Nucleus accumbens (tissue), 56 donors: Measurements from ENCODE around the gene INHBC.

ENCODE experiments used
- DNase-seq, 56 donors: peaks; one replicate each; lab custom pipeline; 2025; lab: John Stamatoyannopoulos, UW

Gene INHBC

DNA sequence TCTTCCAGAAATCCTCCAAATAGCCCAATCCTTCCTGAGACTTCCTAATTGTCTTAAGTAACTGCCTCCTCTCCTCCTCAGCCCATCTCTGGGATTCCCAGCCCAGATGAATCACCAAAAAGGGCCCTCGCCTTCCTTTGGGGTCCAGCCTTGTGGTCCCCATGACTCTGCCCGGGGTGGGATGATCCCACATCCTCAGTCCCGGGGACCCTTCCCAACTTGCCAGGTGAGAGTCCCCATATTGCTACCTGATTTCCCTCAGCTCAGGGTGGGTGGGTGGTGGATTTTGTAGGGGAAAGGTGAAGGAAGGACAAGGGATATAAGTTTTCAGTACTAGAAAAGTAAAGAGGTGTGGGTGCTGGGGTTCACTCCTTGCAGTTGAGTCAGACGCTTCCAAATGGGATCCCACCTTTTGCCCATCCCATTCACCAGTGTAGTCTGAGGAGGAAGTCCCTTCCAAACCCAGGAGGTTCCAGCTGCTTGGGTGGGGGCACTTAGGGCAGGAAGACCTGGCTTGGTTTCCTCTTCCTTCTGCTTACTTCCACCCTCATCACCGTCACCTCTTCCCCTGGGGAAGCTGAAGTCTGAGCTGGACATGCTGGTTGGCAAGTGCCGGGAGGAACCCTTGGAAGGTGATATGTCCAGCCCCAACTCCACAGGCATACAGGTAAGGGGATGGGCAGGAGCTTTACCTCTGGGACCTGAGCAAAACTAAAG lies 30.6 kb downstream of the INHBC start:
- DNase-seq: no peak

DNA sequence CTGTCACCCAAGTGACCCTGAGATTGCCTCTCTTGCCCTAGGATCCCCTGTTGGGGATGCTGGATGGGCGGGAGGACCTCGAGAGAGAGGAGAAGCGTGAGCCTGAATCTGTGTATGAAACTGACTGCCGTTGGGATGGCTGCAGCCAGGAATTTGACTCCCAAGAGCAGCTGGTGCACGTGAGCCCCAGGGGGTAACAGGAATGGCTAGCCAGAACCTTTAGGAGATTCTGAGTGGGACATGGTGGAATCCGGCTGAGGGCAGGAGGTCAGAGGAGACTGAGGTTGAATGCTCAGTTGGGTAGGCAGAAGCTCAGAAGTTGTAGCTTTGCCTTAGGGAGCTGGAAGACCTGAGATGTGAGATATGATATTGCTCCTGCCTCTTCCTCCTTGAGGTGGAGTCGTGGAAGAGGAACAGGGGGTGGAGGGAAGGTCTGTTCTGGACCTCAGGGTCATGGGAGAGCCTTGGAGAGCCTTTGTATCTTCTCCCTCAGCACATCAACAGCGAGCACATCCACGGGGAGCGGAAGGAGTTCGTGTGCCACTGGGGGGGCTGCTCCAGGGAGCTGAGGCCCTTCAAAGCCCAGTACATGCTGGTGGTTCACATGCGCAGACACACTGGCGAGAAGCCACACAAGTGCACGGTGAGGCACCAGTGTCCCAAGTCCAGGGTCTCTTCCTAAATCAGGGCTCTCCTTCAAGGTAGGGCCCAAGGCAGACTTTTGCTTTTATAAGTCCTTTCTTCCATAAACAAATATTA lies 31.3 kb downstream of the INHBC start:
- DNase-seq: no peak

DNA sequence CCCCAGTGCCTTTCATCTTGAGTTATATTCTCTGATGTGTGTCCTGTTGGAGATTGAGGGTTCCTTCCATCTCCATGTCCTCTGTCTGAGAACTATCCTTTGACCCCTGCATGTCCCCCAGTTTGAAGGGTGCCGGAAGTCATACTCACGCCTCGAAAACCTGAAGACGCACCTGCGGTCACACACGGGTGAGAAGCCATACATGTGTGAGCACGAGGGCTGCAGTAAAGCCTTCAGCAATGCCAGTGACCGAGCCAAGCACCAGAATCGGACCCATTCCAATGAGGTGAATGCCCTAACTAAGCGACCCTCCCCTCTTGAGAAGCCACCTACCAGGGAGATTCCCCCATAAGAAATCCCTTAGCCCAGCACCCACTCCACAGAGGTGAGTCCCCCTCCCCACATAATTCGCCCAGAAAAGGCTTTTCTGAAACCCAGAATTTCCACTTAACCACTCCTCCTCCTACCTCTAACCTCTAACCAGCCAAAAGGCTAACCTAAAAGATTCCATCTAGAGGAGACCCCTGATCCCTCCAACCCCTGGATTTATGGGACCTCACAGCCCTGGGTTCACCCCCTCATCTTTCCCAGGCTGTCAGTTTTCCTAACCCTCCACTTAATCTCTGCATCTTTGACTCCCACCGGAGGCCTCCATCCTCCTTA lies 32.8 kb downstream of the INHBC start:
- DNase-seq: no peak

DNA sequence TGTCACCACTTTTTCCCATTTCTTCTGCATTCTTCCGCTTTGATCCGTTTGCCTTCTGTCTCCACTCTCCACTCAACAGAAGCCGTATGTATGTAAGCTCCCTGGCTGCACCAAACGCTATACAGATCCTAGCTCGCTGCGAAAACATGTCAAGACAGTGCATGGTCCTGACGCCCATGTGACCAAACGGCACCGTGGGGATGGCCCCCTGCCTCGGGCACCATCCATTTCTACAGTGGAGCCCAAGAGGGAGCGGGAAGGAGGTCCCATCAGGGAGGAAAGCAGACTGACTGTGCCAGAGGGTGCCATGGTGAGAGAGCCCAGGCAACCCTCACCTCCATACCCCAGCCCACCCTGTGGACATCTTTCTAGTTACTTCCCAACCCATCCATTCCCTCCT lies 33.3 kb downstream of the INHBC start:
- no peak for DNase-seq

DNA sequence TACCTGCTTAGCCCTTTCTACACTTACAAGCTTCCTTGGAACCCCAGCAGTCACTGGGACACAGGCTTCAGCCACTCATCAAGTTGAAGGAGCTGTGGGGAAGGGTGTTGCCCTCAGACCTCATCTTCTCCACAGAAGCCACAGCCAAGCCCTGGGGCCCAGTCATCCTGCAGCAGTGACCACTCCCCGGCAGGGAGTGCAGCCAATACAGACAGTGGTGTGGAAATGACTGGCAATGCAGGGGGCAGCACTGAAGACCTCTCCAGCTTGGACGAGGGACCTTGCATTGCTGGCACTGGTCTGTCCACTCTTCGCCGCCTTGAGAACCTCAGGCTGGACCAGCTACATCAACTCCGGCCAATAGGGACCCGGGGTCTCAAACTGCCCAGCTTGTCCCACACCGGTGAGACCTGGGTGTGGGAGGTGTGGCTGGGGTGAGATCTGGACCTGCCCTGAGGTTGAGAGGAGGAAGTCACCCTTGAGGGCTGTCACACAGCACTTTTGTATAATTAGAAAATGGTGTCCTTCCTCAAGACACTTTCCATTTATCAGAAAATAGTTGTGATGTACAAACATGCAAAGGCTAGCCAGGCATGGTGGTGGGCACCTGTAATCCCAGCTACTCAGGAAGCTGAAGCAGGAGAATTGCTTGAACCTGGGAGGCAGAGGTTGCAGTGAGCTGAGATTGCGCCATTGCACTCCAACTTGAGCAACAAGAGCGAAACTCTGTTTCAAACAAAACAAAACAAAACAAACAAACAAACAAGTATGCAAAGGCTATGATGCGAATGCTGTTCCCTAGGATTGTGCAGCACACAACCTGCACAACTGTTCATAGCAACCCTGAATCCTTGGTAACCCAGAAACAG lies 34.9 kb downstream of the INHBC start:
- DNase-seq: no peak

DNA sequence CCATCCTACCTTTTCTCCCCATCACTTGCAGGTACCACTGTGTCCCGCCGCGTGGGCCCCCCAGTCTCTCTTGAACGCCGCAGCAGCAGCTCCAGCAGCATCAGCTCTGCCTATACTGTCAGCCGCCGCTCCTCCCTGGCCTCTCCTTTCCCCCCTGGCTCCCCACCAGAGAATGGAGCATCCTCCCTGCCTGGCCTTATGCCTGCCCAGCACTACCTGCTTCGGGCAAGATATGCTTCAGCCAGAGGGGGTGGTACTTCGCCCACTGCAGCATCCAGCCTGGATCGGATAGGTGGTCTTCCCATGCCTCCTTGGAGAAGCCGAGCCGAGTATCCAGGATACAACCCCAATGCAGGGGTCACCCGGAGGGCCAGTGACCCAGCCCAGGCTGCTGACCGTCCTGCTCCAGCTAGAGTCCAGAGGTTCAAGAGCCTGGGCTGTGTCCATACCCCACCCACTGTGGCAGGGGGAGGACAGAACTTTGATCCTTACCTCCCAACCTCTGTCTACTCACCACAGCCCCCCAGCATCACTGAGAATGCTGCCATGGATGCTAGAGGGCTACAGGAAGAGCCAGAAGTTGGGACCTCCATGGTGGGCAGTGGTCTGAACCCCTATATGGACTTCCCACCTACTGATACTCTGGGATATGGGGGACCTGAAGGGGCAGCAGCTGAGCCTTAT lies 35.8 kb downstream of the INHBC start:
- DNase-seq: no peak

DNA sequence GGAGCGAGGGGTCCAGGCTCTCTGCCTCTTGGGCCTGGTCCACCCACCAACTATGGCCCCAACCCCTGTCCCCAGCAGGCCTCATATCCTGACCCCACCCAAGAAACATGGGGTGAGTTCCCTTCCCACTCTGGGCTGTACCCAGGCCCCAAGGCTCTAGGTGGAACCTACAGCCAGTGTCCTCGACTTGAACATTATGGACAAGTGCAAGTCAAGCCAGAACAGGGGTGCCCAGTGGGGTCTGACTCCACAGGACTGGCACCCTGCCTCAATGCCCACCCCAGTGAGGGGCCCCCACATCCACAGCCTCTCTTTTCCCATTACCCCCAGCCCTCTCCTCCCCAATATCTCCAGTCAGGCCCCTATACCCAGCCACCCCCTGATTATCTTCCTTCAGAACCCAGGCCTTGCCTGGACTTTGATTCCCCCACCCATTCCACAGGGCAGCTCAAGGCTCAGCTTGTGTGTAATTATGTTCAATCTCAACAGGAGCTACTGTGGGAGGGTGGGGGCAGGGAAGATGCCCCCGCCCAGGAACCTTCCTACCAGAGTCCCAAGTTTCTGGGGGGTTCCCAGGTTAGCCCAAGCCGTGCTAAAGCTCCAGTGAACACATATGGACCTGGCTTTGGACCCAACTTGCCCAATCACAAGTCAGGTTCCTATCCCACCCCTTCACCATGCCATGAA lies 36.5 kb downstream of the INHBC start:
- DNase-seq: no peak

DNA sequence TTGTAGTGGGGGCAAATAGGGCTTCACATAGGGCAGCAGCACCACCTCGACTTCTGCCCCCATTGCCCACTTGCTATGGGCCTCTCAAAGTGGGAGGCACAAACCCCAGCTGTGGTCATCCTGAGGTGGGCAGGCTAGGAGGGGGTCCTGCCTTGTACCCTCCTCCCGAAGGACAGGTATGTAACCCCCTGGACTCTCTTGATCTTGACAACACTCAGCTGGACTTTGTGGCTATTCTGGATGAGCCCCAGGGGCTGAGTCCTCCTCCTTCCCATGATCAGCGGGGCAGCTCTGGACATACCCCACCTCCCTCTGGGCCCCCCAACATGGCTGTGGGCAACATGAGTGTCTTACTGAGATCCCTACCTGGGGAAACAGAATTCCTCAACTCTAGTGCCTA lies 37.1 kb downstream of the INHBC start:
- DNase-seq: no peak

DNA sequence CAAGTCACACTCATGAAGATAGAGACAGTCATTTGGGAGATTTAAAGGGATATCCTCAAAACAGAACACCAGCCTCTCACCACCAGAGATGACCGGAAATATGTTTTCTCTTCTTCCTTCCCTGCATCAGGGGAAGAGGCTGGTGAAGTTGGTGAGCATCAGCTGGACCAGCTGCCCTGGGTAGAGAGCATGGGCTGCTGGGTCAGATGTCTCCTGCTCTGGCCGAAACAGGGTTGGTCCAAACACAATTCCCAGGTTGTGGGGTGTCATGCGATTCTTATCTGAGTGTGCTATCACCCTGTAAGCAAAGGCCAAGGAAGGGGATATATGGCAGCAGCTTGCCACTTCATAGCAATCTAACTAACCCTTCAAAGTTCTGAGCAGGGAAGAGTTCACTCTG lies 37.8 kb downstream of the INHBC start:
- DNase-seq: no peak

DNA sequence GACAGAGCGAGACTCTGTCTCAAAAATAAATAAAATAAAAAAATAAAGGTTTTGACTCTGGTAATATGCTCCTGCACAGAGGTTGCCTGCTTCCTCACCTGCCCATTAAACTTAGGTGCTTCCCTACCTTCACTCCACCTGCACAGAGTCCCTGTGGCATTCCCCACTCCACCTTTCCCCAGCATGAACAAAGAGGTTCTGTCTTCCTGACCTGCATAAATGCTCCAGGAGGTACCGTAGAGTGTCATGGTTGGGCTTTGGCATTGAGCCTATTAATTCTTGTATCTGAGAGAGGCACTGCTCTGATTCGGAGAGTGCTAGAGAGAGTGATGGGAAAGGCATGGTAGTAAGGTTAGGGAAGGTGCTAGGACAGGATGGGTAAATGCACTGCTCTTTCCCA lies 38.8 kb downstream of the INHBC start:
- DNase-seq: no peak

DNA sequence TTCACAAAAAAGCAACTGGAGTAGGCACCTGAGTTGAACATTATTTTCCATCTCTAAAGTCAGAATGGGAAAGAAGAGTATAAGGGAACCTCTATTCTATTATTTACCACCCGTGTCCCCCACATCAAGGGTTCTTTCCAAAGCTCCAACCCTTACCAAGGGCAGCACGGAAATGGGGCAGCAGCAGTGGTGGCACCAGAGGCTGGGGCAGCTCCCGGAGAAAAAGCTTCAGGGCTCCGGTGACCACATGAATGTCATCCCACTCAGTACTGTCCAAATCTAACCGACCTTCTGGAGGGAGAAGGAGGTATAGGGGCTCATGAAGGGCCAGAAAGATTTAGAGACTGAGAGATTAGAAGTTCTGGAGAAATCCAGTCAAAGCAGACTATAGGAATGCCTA lies 39.3 kb downstream of the INHBC start:
- no peak for DNase-seq

DNA sequence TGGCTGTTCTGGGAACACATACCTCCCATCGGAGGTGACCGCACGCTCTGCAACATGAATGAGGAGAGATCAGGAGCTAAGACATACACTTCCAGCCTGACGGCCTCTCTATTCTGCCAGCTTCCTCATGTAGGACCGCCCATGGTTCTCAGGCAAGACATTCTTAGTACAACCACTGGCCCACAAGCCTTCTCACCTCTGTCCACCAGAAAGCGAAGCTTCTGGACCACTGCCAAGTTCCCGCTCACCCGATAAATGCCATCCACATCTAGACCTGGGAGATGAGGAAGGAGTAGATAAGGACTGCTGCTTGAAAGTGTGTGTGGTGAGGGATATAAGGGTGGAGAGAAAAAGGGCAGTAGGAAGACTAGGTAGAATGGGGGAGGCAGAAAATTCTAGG lies 39.8 kb downstream of the INHBC start:
- DNase-seq: no peak

DNA sequence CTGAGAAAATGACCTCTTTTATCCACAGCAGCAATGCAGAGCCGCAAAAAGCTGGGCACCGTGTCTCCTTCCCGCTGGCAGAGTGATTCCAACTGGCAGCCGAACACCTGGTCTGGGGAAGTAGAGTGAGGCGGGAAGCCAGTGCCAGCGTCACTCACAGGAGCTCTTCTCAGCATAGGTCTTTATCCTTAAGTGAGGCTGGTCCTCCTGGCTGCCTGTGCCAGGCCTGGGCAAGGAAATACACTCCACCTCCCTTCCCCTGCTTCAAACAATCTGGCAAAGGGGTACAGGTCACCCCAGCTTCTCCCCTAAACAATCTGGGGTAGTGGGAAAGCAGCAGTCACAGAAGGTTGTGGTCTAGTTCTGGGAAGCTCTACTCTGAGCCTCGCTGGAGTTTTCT lies 40.3 kb downstream of the INHBC start:
- DNase-seq: no peak

DNA sequence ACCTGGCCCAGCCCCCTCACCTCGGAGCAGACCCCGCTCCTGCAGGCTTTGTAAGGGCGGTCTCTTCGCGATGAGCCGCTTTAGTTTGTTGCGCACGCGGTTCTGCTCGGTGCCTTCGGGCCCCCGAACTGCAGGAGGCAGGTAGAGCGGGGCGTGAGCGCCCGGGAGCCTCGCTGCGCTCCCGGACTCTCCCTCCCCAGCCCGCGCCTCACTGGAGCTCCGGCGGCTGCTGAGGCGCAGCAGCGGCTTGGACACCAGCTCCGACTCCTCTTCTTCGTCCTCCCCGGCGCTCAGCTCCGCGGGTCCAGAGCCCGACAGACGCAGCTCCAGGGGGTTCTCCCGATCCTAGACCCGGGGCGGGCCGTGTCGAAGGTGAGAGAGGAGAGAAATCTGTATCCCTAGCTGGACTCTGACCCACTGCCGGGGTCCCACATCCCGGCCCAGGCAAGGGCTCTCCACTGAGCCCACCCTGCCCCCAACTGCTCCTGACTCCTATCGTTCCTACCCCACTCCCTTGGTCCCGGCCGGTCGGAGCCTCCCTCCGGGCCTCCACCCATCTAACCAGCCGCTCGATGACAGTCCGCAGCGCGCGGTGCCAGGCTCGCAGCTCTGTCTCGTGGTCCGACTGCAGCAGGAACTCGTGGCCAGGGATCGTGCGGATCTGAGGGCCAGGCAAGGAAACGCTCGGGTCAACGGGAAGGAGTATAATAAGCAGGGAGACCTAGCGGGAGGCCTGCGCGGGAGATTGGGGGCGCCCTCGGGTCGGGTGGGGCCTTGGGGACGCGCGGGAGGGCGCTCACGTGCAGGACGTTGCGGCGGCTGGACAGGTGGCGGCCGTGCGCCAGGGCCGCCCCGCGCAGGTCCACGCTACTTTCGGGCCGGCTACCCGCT lies 40.9 kb downstream of the INHBC start:
- peak in 2 of 56 donors; percentile 10 to 18 for DNase-seq

DNA sequence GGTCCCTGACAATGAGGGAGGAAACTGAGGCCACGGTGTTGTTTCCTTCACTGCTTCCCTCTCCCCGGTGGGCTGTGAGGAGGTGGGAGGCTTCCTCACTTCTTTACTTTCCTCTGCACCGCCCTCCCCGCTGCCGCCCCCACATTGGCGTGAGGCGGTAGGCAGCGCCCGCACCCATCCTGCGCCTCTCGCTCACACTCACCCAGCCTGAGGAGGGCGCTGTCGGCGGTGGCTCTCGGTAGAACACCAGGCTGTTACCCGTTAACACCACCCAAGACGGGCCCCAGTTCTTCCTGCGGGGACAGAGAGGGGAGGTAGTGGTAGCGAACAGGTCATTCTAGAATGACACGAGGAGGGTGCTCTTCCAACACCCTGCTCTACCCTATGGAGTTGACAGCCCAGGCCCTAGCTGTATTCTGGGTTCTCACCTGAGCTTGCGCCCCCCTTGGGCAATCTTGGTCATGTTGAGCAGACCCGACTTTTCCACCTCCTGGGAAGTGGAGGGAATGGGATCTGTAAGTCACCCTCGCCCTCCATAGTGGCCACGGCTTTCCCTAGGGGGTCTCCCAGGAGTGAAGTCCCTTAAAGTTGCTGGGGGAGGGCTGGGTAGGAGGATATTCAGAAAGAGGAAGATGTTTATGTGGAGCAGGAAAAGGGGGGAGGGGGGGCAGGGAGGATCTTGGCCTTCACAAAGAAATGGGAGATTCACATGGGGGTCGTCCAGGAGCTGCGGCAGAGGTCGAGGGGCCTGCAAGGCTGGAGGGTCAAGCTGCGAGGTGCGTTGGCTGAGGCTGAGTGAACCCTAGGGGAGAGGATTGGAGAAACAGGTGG lies 41.8 kb downstream of the INHBC start:
- DNase-seq: no peak

DNA sequence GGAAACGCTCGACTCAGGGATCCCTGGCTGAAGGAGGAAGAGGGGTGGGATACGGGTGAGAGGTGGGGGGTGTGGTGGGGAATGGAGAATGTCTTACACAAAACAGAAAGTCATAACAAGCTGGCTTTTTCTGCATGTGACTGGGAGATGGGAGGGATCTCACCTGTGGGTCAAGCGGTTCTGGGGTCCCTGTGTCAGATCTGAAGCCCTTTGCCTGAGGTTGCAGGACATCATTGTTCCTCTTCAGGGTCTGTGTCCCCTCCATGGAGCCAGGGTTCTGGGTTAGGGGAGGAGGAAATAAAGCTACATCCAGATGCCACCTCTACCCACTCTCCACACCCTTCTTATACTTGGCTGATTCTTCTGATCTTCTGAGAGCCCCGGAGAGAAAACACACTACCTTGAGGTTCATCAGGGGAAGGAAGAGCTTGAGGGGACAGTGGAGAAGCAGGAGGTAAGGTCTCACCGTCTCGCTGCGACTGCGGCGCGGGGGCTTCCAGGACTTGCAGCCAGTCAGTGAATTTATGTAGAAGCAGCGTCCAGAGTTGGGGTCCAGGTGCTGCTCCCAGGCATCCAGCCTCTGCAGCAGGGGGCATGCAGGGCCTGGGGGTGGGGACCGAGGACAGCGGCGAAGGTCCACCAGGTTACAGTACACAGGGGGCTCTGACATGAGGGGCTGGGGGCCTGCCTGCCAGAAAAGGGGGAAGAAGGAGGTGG lies 42.6 kb downstream of the INHBC start:
- DNase-seq: no peak
